HL-60 (cell line): ENCODE data around the gene INTS11.
"Not testable (repeated sequence)": the region's sequence is repeated elsewhere in the genome, so short reads cannot be mapped to it uniquely, and the experiment has no call there.

ENCODE experiments used
- DNase-seq, 2 experiments: peaks; one replicate each; pipeline ENCODE4 v3.0.0-alpha.2; 2010 to 2020; ENCODE audit warnings: low read depth in 1 of 2, low spot score in 1 of 2
- H3K27ac ChIP-seq: fragments of 250-450 bp; sonication (Bioruptor Pico); replicated peaks from 2 replicates; pipeline ENCODE4 v1.5.1; 2020; ENCODE audit warnings: mild to moderate bottlenecking, moderate library complexity
- H3K27me3 ChIP-seq: fragments of 250-450 bp; sonication (Bioruptor Pico); 2 replicates; pipeline ENCODE4 v1.5.1; 2021; ENCODE audit warnings: mild to moderate bottlenecking, moderate library complexity; ENCODE audit not compliant: insufficient read depth, poor library complexity, severe bottlenecking
- H3K4me3 ChIP-seq: replicated peaks from 2 replicates; pipeline ENCODE4 v1.5.1; 2011; ENCODE audit warnings: mild to moderate bottlenecking, control low read depth, low read length; ENCODE audit not compliant: insufficient read depth
- CTCF ChIP-seq: IDR thresholded peaks from one replicate; pipeline ENCODE4 v1.5.1; 2011; ENCODE audit warnings: low read length, control low read depth, inconsistent platforms; ENCODE audit not compliant: insufficient read depth
- GABPA ChIP-seq: IDR thresholded peaks from 2 replicates; pipeline ENCODE4 v1.6.1; 2012; ENCODE audit warnings: low read depth
- POLR2AphosphoS5 ChIP-seq: IDR thresholded peaks from 2 replicates; pipeline ENCODE4 v1.6.1; 2012; ENCODE audit warnings: low read depth
- SPI1 ChIP-seq: IDR thresholded peaks from 2 replicates; pipeline ENCODE4 v1.6.1; 2012; ENCODE audit warnings: low read depth, mild to moderate bottlenecking, borderline replicate concordance
- TF ChIP-seq, protein P1 (sequence below): IDR thresholded peaks from 2 replicates; pipeline ENCODE4 v1.6.1; 2012; ENCODE audit warnings: low read depth; ENCODE audit not compliant: insufficient replicate concordance

The INTS11 gene

GRCh38 chr1:1371746-1372711 is 47.6 kb upstream of the INTS11 start:
- no peaks in the 10 kb centered on the region for H3K27me3 ChIP-seq
- no peak overlapping the region for H3K27ac ChIP-seq
- peak; percentile 54 to 61 for DNase-seq
- TF ChIP-seq GABPA (no peak), POLR2AphosphoS5 (no peak), CTCF (peak; percentile 85), SPI1 (no peak)
- TF ChIP-seq, protein P1, sequence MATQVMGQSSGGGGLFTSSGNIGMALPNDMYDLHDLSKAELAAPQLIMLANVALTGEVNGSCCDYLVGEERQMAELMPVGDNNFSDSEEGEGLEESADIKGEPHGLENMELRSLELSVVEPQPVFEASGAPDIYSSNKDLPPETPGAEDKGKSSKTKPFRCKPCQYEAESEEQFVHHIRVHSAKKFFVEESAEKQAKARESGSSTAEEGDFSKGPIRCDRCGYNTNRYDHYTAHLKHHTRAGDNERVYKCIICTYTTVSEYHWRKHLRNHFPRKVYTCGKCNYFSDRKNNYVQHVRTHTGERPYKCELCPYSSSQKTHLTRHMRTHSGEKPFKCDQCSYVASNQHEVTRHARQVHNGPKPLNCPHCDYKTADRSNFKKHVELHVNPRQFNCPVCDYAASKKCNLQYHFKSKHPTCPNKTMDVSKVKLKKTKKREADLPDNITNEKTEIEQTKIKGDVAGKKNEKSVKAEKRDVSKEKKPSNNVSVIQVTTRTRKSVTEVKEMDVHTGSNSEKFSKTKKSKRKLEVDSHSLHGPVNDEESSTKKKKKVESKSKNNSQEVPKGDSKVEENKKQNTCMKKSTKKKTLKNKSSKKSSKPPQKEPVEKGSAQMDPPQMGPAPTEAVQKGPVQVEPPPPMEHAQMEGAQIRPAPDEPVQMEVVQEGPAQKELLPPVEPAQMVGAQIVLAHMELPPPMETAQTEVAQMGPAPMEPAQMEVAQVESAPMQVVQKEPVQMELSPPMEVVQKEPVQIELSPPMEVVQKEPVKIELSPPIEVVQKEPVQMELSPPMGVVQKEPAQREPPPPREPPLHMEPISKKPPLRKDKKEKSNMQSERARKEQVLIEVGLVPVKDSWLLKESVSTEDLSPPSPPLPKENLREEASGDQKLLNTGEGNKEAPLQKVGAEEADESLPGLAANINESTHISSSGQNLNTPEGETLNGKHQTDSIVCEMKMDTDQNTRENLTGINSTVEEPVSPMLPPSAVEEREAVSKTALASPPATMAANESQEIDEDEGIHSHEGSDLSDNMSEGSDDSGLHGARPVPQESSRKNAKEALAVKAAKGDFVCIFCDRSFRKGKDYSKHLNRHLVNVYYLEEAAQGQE = no peak
- peak overlapping the region; percentile 14 for H3K4me3 ChIP-seq

DNA sequence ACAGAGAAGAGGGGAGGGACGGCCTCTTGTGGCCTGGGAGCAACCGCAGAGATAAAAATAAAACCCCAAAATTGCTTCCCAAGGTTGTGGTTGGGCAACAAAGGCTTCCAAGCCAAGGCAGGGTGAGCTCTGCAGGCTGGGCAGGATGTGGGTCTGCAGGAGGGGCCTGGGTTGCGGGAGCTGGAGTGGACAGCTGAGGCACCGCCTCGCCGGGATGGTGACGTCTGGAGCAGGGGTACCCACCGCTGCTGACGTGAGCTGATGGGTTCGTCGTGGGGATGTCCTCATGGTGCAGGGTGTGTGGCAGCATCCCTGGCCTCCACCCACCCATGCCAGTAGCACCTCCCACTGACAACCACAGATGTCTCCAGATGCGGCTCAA is 46.9 kb upstream of the INTS11 start:
- peak overlapping the region; percentile 14; the same call in 1 of the 2 replicates for H3K4me3 ChIP-seq
- H3K27ac ChIP-seq = no peak overlapping the region
- TF ChIP-seq POLR2AphosphoS5 = peak; percentile 86
- TF ChIP-seq SPI1 = no peak
- TF ChIP-seq CTCF = no peak
- no peaks in the 10 kb centered on the region for H3K27me3 ChIP-seq
- DNase-seq = peak; percentile 78 to 80

DNA sequence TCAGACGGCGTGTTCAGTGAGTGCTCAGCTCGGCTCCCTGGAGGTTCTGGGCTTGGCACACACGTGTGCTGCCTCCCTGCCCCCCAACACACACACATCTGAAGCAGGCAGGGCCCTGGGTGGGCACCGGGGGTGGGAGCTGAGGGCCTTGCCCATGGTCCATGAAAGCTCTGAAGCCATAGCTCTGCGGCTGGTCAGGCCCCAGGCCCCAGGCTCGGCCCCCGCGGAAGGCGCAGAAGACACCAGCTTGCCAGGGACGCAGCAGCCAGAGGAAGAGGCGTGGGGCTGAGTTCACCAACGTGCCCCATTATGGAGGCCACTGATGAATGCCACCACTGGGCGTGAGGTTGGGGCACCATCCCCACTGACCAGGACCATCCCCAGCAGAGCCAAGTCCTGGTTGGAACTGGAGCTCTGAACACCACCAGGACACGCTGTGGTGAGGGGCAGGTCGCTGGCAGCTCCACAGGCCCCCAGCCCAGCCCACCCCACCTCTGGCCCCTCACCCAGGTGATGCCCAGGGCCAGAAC is 46.4 kb upstream of the INTS11 start:
- no peak for DNase-seq
- H3K4me3 ChIP-seq = no peak overlapping the region
- TF ChIP-seq, protein P1 = no peak
- TF ChIP-seq SPI1 = no peak
- TF ChIP-seq POLR2AphosphoS5 = no peak
- TF ChIP-seq CTCF = no peak
- TF ChIP-seq GABPA = no peak
- no peaks in the 10 kb centered on the region for H3K27me3 ChIP-seq
- H3K27ac ChIP-seq = no peak overlapping the region

DNA sequence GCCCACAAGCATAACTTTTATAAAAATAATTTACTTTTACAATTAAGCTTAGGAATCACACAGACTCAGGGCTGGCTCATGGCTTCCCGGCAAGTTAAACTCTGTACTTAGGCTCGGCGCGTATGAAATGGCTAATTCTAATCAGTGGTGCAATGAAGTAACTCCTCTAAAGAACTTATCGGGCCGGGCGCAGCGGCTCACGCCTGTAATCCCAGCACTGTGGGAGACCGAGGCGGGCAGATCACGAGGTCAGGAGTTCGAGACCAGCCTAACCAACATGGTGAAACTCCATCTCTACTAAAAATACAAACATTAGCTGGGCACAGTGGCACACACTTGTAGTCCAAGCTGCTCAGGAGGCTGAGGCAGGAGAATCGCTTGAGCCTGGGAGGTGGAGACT is 45.6 kb upstream of the INTS11 start:
- not testable (repeated sequence) for DNase-seq, H3K4me3 ChIP-seq, H3K27me3 ChIP-seq, H3K27ac ChIP-seq
